22Rv1 (cell line): ENCODE measurements around the gene CDKL2.

Experiments
- H3K27ac ChIP-seq: fragments of 450-650 bp; 2 replicates; pipeline ENCODE4 v1.5.1; 2017
- CTCF ChIP-seq: fragments of 450-650 bp; IDR thresholded peaks from 2 replicates; pipeline ENCODE4 v1.5.1; 2017; ENCODE audit warnings: mild to moderate bottlenecking
- ZFX ChIP-seq: fragments of 450-650 bp; IDR thresholded peaks from 2 replicates; pipeline ENCODE4 v1.6.1; 2017; ENCODE audit warnings: antibody characterized with exemption, borderline replicate concordance

The CDKL2 gene

GRCh38 chr4:75596061-75596460 is 34.3 kb downstream of the CDKL2 start:
- TF ChIP-seq ZFX (no peak), CTCF (no peak)
- no peak overlapping the region for H3K27ac ChIP-seq

GRCh38 chr4:75593393-75593792 is 36.9 kb downstream of the CDKL2 start:
- TF ChIP-seq CTCF (no peak), ZFX (no peak)
- no peak overlapping the region for H3K27ac ChIP-seq

- TF ChIP-seq CTCF (no peak), ZFX (no peak)
- H3K27ac ChIP-seq = no peak overlapping the region
Observed at GRCh38 chr4:75584067-75584466, 46.3 kb downstream of the CDKL2 start.

- H3K27ac ChIP-seq = no peak overlapping the region
- TF ChIP-seq ZFX = no peak
- no peak for TF ChIP-seq CTCF
Observed at GRCh38 chr4:75567725-75568124, 62.6 kb downstream of the CDKL2 start.

GRCh38 chr4:75566911-75567310 is 63.4 kb downstream of the CDKL2 start:
- H3K27ac ChIP-seq = no peak overlapping the region

GRCh38 chr4:75565481-75565880 is 64.8 kb downstream of the CDKL2 start:
- no peak overlapping the region for H3K27ac ChIP-seq
- TF ChIP-seq CTCF (no peak), ZFX (no peak)

More at GRCh38 chr4:75566911-75567310, 63.4 kb downstream of the CDKL2 start:
- TF ChIP-seq CTCF (no peak), ZFX (no peak)

GRCh38 chr4:75564023-75564422 is 66.3 kb downstream of the CDKL2 start:
- H3K27ac ChIP-seq = no peak overlapping the region
- TF ChIP-seq CTCF = no peak
- TF ChIP-seq ZFX = no peak
